Measurements from ENCODE around the gene TUBGCP2.
A peak's percentile ranks its signal among the peaks of the same experiment; 100 is the strongest.

DNA sequence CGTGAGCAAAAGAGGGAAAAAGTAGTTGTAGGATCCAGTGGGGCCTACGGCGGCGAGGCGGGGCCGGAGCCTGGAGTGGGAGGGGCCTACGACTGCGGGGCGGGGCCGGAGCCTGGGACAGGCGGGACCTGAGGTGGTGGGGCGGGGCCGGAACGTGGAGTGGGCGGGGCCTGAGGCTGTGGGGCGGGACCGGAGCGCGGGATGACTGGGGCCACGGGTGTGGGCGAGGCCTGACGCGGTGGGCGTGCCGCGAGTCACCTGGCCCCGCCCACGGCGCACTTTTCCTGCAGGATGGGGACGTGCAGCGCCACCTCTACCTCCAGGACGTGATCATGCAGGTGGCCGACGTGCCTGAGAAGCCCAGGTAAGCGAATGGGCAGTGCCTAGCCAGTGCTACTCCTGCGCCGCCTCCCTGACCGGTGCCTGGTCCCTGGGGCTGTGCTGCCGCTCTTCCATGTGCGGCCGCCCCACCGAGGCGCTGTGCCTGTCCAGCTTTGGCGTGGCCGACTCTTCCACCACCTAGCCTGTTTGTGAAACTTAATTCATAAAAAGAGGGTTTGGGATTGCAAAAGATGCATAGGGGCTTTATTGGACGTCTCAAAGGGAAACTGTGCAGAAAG is 538 bp upstream of the TUBGCP2 start:
- TF ChIP-seq CTCF (IDR thresholded peaks at IDR 0.05; ENCODE audit: low read depth, low read length, poor library complexity, severe bottlenecking) (peak; percentile 19), EZH2phosphoT487 (IDR thresholded peaks at IDR 0.05; ENCODE audit: borderline replicate concordance, low read length) (no peak)
